ENCODE measurements around the gene NKAIN4.

The NKAIN4 gene

GRCh38 chr20:63287697-63288580 lies 33.7 kb upstream of the NKAIN4 start:
- DNase-seq (ENCODE audit: low read depth), result no peak

- DNase-seq (ENCODE audit: low read depth), result no peak
Measured at GRCh38 chr20:63286781-63287696, 32.8 kb upstream of the NKAIN4 start.

GRCh38 chr20:63285636-63286615 lies 31.7 kb upstream of the NKAIN4 start:
- DNase-seq (ENCODE audit: low read depth), result no peak

GRCh38 chr20:63284981-63285524 lies 30.8 kb upstream of the NKAIN4 start:
- no peak for DNase-seq (ENCODE audit: low read depth)

GRCh38 chr20:63284544-63284949 lies 30.3 kb upstream of the NKAIN4 start:
- DNase-seq (ENCODE audit: low read depth), result no peak

- no peak for DNase-seq (ENCODE audit: low read depth)
Measured at GRCh38 chr20:63284083-63284440, 29.8 kb upstream of the NKAIN4 start.

- DNase-seq (ENCODE audit: low read depth), result no peak
Measured at GRCh38 chr20:63283397-63284082, 29.3 kb upstream of the NKAIN4 start.

GRCh38 chr20:63282946-63283345 lies 28.7 kb upstream of the NKAIN4 start:
- DNase-seq (ENCODE audit: low read depth), result no peak

GRCh38 chr20:63281742-63282665 lies 27.7 kb upstream of the NKAIN4 start:
- DNase-seq (ENCODE audit: low read depth), result no peak

GRCh38 chr20:63280929-63281545 lies 26.8 kb upstream of the NKAIN4 start:
- DNase-seq (ENCODE audit: low read depth), result no peak

- DNase-seq (ENCODE audit: low read depth), result no peak
Measured at GRCh38 chr20:63280371-63280770, 26.1 kb upstream of the NKAIN4 start.

- DNase-seq (ENCODE audit: low read depth), result no peak
Measured at GRCh38 chr20:63279931-63280330, 25.7 kb upstream of the NKAIN4 start.

GRCh38 chr20:63278661-63279060 lies 24.4 kb upstream of the NKAIN4 start:
- no peak for DNase-seq (ENCODE audit: low read depth)

- no peak for DNase-seq (ENCODE audit: low read depth)
Measured at GRCh38 chr20:63277466-63278272, 23.4 kb upstream of the NKAIN4 start.

GRCh38 chr20:63276956-63277355 lies 22.7 kb upstream of the NKAIN4 start:
- no peak for DNase-seq (ENCODE audit: low read depth)

- no peak for DNase-seq (ENCODE audit: low read depth)
Measured at GRCh38 chr20:63275825-63276224, 21.6 kb upstream of the NKAIN4 start.

GRCh38 chr20:63274381-63275228 lies 20.3 kb upstream of the NKAIN4 start:
- DNase-seq (ENCODE audit: low read depth), result no peak

Measured in activated gamma-delta T cell treated with anti-CD3 and anti-CD28 coated beads, Interleukin-2, amount 50 U/mL, for 16 hours (primary cell).